B cell (primary cell): ENCODE data around the gene ST8SIA1. TPM values are rescaled to one million over a fixed set of nuclear protein-coding genes. Genes with fewer than 3 reads are reported as not detected.

Experiments used
- ATAC-seq: fragments of 200-7000 bp; cut with Tn5 transposase; one replicate; pipeline ENCODE4 v1.10.0; 2021; ENCODE audit warnings: low read depth, mild to moderate bottlenecking, moderate number of reproducible peaks, moderate library complexity
- CTCF ChIA-PET: fragments of 350-600 bp; sonication (Branson Sonifier 250); formaldehyde crosslinking; loops from one replicate; lab custom pipeline; 2021; ENCODE audit warnings: antibody characterized with exemption, inconsistent platforms; lab: Charles Lee
- POLR2A ChIA-PET: fragments of 350-600 bp; sonication (Branson Sonifier 250); formaldehyde crosslinking; loops from one replicate; lab custom pipeline; 2021; ENCODE audit warnings: antibody characterized with exemption; lab: Charles Lee
- DNase-seq: peaks from one replicate; pipeline ENCODE4 v3.0.0; 2013
- H2AFZ ChIP-seq: 2 replicates; pipeline ENCODE4 v1.6.1; 2012; ENCODE audit warnings: mild to moderate bottlenecking, low read depth, low read length; ENCODE audit not compliant: insufficient read depth, poor library complexity, severe bottlenecking
- H3K27ac ChIP-seq, 2 donors: 1 replicate in 1 of 2; 2 replicates in 1 of 2; pipeline ENCODE4 v1.5.1; 2012 to 2013; ENCODE audit warnings: low read length in 2 of 2, mild to moderate bottlenecking in 2 of 2, moderate library complexity in 1 of 2
- H3K27me3 ChIP-seq, 4 experiments: fragments of 200-600 bp in 1 of 4; sonication (generic) in 1 of 4; replicated peaks in 1 of 4; 1 replicate in 2 of 4; 2 replicates in 2 of 4; pipeline versions ENCODE4 v1.6.1 to v1.7.0; 2013 to 2016; ENCODE audit warnings: low read length in 3 of 4, mild to moderate bottlenecking in 2 of 4, mixed read lengths in 1 of 4, moderate library complexity in 1 of 4; ENCODE audit not compliant: insufficient read depth in 4 of 4, control insufficient read depth in 3 of 4; ENCODE audit errors: control extremely low read depth in 1 of 4
- H3K36me3 ChIP-seq, 2 experiments: replicated peaks in 1 of 2; 1 replicate in 1 of 2; 2 replicates in 1 of 2; pipeline versions ENCODE4 v1.6.1 to v1.7.1; 2013; ENCODE audit warnings: low read length in 1 of 2; ENCODE audit not compliant: insufficient read depth in 2 of 2, control insufficient read depth in 1 of 2; ENCODE audit errors: control extremely low read depth in 1 of 2, extremely low read depth in 1 of 2
- H3K4me1 ChIP-seq, 2 donors: fragments of 200-600 bp in 1 of 2; sonication (generic) in 1 of 2; 1 replicate in 1 of 2; 2 replicates in 1 of 2; pipeline versions ENCODE4 v1.5.1 to v1.6.1; 2013 to 2017; ENCODE audit warnings: low read length in 2 of 2; ENCODE audit not compliant: control insufficient read depth in 2 of 2, insufficient read depth in 2 of 2
- H3K4me2 ChIP-seq: replicated peaks from 2 replicates; pipeline ENCODE3; 2012; ENCODE audit warnings: mild to moderate bottlenecking, low read depth, low read length; ENCODE audit not compliant: poor library complexity, severe bottlenecking
- H3K4me3 ChIP-seq, 5 experiments: fragments of 200-600 bp in 1 of 5; sonication (generic) in 1 of 5; 1 replicate in 3 of 5; 2 replicates in 2 of 5; pipeline versions ENCODE4 v1.5.1 to v1.7.0; 2011 to 2016; ENCODE audit warnings: low read length in 4 of 5, mild to moderate bottlenecking in 4 of 5, low read depth in 2 of 5, control low read depth in 1 of 5, moderate library complexity in 1 of 5; ENCODE audit not compliant: insufficient read depth in 1 of 5; ENCODE audit errors: control extremely low read depth in 1 of 5, extremely low read depth in 1 of 5
- H3K79me2 ChIP-seq: fragments of 200-600 bp; sonication (generic); one replicate; pipeline ENCODE4 v1.6.0; 2016; ENCODE audit warnings: low read length; ENCODE audit not compliant: control insufficient read depth, insufficient read depth
- H3K9ac ChIP-seq: fragments of 200-600 bp; sonication (generic); 2 replicates; pipeline ENCODE4 v1.6.1; 2017; ENCODE audit warnings: mild to moderate bottlenecking, low read length, moderate library complexity
- H3K9me3 ChIP-seq, 3 donors: one replicate each; pipeline versions ENCODE4 v1.6.1 to v1.7.1; 2013; ENCODE audit warnings: low read length in 2 of 3; ENCODE audit not compliant: control insufficient read depth in 2 of 3, insufficient read depth in 1 of 3; ENCODE audit errors: control extremely low read depth in 1 of 3
- H4K20me1 ChIP-seq: 2 replicates; pipeline ENCODE4 v1.6.0; 2012; ENCODE audit warnings: mild to moderate bottlenecking, low read length; ENCODE audit not compliant: insufficient read depth, control insufficient read depth, poor library complexity, severe bottlenecking
- H3K27ac Mint-ChIP-seq: one replicate; pipeline ENCODE4 v1.8.0; 2021; ENCODE audit warnings: mixed read lengths
- H3K27me3 Mint-ChIP-seq: one replicate; pipeline ENCODE4 v1.8.0; 2021; ENCODE audit warnings: mixed read lengths
- H3K4me1 Mint-ChIP-seq: one replicate; pipeline ENCODE4 v1.8.0; 2021; ENCODE audit warnings: mixed read lengths
- H3K4me3 Mint-ChIP-seq: one replicate; pipeline ENCODE4 v1.8.0; 2021; ENCODE audit warnings: mixed read lengths
- H3K9me3 Mint-ChIP-seq: one replicate; pipeline ENCODE4 v1.8.0; 2022; ENCODE audit warnings: mixed read lengths; ENCODE audit not compliant: insufficient read depth
- CTCF ChIP-seq: fragments of 200-600 bp; IDR thresholded peaks from one replicate; pipeline ENCODE4 v1.8.0; 2022; ENCODE audit warnings: antibody characterized with exemption, mild to moderate bottlenecking
- EZH2 ChIP-seq: IDR thresholded peaks from 2 replicates; pipeline ENCODE4 v1.6.1; 2012; ENCODE audit warnings: borderline replicate concordance, low read depth, mild to moderate bottlenecking, moderate library complexity, low read length; ENCODE audit not compliant: insufficient read depth, poor library complexity, severe bottlenecking
- WGBS: methylation state at CpG from one replicate; pipeline ENCODE4 v1.1.5; 2013; ENCODE audit warnings: missing lambda C conversion rate; ENCODE audit not compliant: insufficient coverage; 5-methylcytosine and 5-hydroxymethylcytosine counted together
- intact Hi-C: fragments of 100-400 bp; cut with micrococcal nuclease; formaldehyde crosslinking; loops from one replicate; pipeline ENCODE4 v1.10.0; 2022
- polyA plus RNA-seq: library from polyadenylated mRNA; depleted of rRNA; stranded (reverse); fragments of >200 nt; gene quantifications from 2 replicates; pipeline ENCODE4 v1.2.3, GENCODE V29; 2012
- total RNA-seq, 2 donors: library from RNA; stranded (reverse); fragments of 120-200 nt in 1 of 2; gene quantifications; 1 replicate in 1 of 2; 2 replicates in 1 of 2; pipeline versions ENCODE4 v1.2.3 to v1.2.4, GENCODE V29; 2013 to 2022

Gene ST8SIA1
- total and polyA plus RNA-seq, 2 donors (not counting 1 experiment from before 2014, with no cell fraction given) = 0.02 to 0.04 TPM

DNA sequence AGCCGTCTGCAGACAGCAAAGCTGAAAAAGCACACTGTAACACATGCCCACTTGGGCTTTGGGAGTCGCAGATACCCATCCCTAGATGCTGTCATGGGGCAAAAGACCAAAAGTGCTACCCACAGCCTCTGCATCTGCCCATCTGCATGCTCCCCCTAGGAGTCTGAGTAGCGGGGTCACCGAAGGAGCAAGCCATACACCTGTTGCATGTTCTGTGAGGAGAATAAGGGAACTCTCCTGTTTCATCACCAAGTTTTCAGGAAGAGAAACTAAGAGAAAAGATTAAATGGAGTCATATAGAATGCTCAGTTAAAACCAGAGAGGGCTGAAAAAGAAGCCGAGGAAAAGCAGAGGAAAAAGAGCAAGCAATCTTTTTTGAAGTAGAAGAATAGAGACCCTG, 13.7 kb upstream of the ST8SIA1 start:
- WGBS = 80% methylated on average over 3 of the region's 5 CpGs

GRCh38 chr12:22340143-22340542, 5.6 kb upstream of the ST8SIA1 start:
- ChIA-PET CTCF (interaction anchor here (0.6 kb wide), 1 partner anchor 434 kb away, joined by 3 read pairs; no protein-coding TSS in a partner anchor), POLR2A (no interaction called here)
- Histone ChIP-seq H3K9ac (no peak overlapping the region), H3K4me2 (no peak overlapping the region), H3K4me3 (no peak overlapping the region), H3K9me3 (peaks cover 0 to 4% (median 0%) of the 10 kb centered on the region in 3 donors), H3K36me3 (no peaks in the 10 kb centered on the region), H3K27me3 (peaks cover 0 to 23% (median 16%) of the 10 kb centered on the region in 4 experiments), H4K20me1 (no peaks in the 10 kb centered on the region), H3K27ac (no peak overlapping the region), H3K4me1 (peaks cover 5 to 7% of the 10 kb centered on the region in 2 donors), H2AFZ (no peak overlapping the region), H3K79me2 (no peaks in the 10 kb centered on the region)
- DNase-seq (no peak), ATAC-seq (no peak)
- intact Hi-C loops = no loop called here
- Mint-ChIP-seq H3K9me3 (no peaks in the 10 kb centered on the region), H3K27me3 (peaks cover 50% of the 10 kb centered on the region), H3K27ac (no peak overlapping the region), H3K4me1 (peaks cover 7% of the 10 kb centered on the region), H3K4me3 (no peak overlapping the region)
- TF ChIP-seq EZH2 (no peak), CTCF (no peak)
- WGBS = 85% methylated on average over 2 of the region's 4 CpGs

More for the DNA sequence above, 13.7 kb upstream of the ST8SIA1 start:
- Mint-ChIP-seq H3K4me1 (no peaks in the 10 kb centered on the region), H3K9me3 (peaks cover 3% of the 10 kb centered on the region), H3K27me3 (peaks cover 3% of the 10 kb centered on the region), H3K27ac (no peak overlapping the region), H3K4me3 (no peak overlapping the region)
- Histone ChIP-seq H3K27ac (no peak overlapping the region), H3K4me3 (no peak overlapping the region), H3K36me3 (no peaks in the 10 kb centered on the region), H3K79me2 (no peaks in the 10 kb centered on the region), H3K9ac (no peak overlapping the region), H3K4me1 (no peaks in the 10 kb centered on the region), H3K4me2 (no peak overlapping the region), H3K9me3 (no peaks in the 10 kb centered on the region), H2AFZ (no peak overlapping the region), H4K20me1 (no peaks in the 10 kb centered on the region), H3K27me3 (no peaks in the 10 kb centered on the region)
- ATAC-seq = no peak
- ChIA-PET CTCF (no interaction called here), POLR2A (no interaction called here)
- no peak for DNase-seq
- TF ChIP-seq CTCF (no peak), EZH2 (no peak)
- intact Hi-C loops = no loop called here
